ENCODE measurements around the gene RPN2. TPM values are rescaled to one million over a fixed set of nuclear protein-coding genes. Genes with fewer than 3 reads are reported as not detected.

RPN2 gene
- total RNA-seq, 6 experiments from 2014 or later = 91.7 to 188 (median 148) TPM

- H3K27me3 ChIP-seq = no peaks in the 10 kb centered on the region
- intact Hi-C loops (cut with DNase I) = no loop called here
- ATAC-seq = no peak
Observed at GRCh38 chr20:37154684-37155298, 24.3 kb upstream of the RPN2 start.

GRCh38 chr20:37155987-37156386 lies 23.1 kb upstream of the RPN2 start:
- Histone ChIP-seq H3K4me1 (peaks cover 0 to 12% (median 3%) of the 10 kb centered on the region in 4 donors), H3K4me3 (no peak overlapping the region), H3K27ac (no peak overlapping the region), H3K36me3 (no peaks in the 10 kb centered on the region), H3K9me3 (no peaks in the 10 kb centered on the region), H3K27me3 (no peaks in the 10 kb centered on the region)
- intact Hi-C loops (cut with DNase I) = no loop called here
- 89% methylated on average over 9 of the region's 9 CpGs for WGBS (ENCODE audit: insufficient coverage, low coverage, low lambda C conversion rate, missing lambda C conversion rate)
- ATAC-seq = peak; percentile 45 to 81 (median 57)
- no peak for DNase-seq
- TF ChIP-seq CTCF (IDR thresholded peaks at IDR 0.05) = no peak
- no peak for TF ChIP-seq POLR2A (IDR thresholded peaks at IDR 0.05)

More at GRCh38 chr20:37154684-37155298, 24.3 kb upstream of the RPN2 start:
- Histone ChIP-seq H3K4me1 (peaks cover 0 to 12% (median 3%) of the 10 kb centered on the region in 4 donors), H3K4me3 (no peak overlapping the region), H3K27ac (no peak overlapping the region), H3K9me3 (no peaks in the 10 kb centered on the region), H3K36me3 (no peaks in the 10 kb centered on the region)
- DNase-seq = no peak
- no peak for TF ChIP-seq CTCF (IDR thresholded peaks at IDR 0.05)
- no peak for TF ChIP-seq POLR2A (IDR thresholded peaks at IDR 0.05)
- WGBS (ENCODE audit: insufficient coverage, low coverage, low lambda C conversion rate, missing lambda C conversion rate) = 97% methylated on average over 3 of the region's 6 CpGs

GRCh38 chr20:37158248-37158647 lies 20.9 kb upstream of the RPN2 start:
- no peaks in the 10 kb centered on the region for H3K9me3 ChIP-seq
- ATAC-seq = no peak
- H3K27me3 ChIP-seq = no peaks in the 10 kb centered on the region
- intact Hi-C loops (cut with DNase I) = no loop called here
- H3K36me3 ChIP-seq = no peaks in the 10 kb centered on the region
- peaks cover 0 to 12% (median 3%) of the 10 kb centered on the region in 4 donors for H3K4me1 ChIP-seq
- H3K27ac ChIP-seq = no peak overlapping the region
- TF ChIP-seq POLR2A (IDR thresholded peaks at IDR 0.05) (no peak), CTCF (IDR thresholded peaks at IDR 0.05) (no peak)
- DNase-seq = no peak
- WGBS (ENCODE audit: insufficient coverage, low coverage, low lambda C conversion rate, missing lambda C conversion rate) = 89% methylated on average over 4 of the region's 4 CpGs
- no peak overlapping the region for H3K4me3 ChIP-seq

- H3K9me3 ChIP-seq = no peaks in the 10 kb centered on the region
- no peaks in the 10 kb centered on the region for H3K36me3 ChIP-seq
- ATAC-seq (no peak), DNase-seq (no peak)
- TF ChIP-seq POLR2A (IDR thresholded peaks at IDR 0.05) (no peak), CTCF (IDR thresholded peaks at IDR 0.05) (no peak)
- no peaks in the 10 kb centered on the region for H3K27me3 ChIP-seq
- intact Hi-C loops (cut with DNase I) = no loop called here
- H3K4me3 ChIP-seq = no peak overlapping the region
- 82% methylated on average over 10 of the region's 10 CpGs for WGBS (ENCODE audit: insufficient coverage, low coverage, low lambda C conversion rate, missing lambda C conversion rate)
- peaks cover 0 to 11% (median 3%) of the 10 kb centered on the region in 4 donors for H3K4me1 ChIP-seq
- no peak overlapping the region for H3K27ac ChIP-seq
Observed at GRCh38 chr20:37160683-37161082, 18.4 kb upstream of the RPN2 start.

All from right lobe of liver (tissue), 6 donors.